K562 (cell line): ENCODE measurements around the gene MAPT. TPM values are rescaled to one million over a fixed set of nuclear protein-coding genes. Genes with fewer than 3 reads are reported as not detected.
A peak's percentile ranks its signal among the peaks of the same experiment; 100 is the strongest.

Source experiments
- BHLHE40 ChIP-seq: IDR thresholded peaks from 2 replicates; pipeline ENCODE4 v1.6.1; 2011; ENCODE audit warnings: low read length, improper control_type of control experiment
- CBFA2T3 ChIP-seq: fragments of 450-650 bp; IDR thresholded peaks from 2 replicates; pipeline ENCODE4 v1.6.1; 2017
- GTF2A2 ChIP-seq: IDR thresholded peaks from 2 replicates; pipeline ENCODE4 v1.6.1; 2016; ENCODE audit warnings: mild to moderate bottlenecking, missing genetic modification characterization, missing compliant biosample characterization
- SIN3B ChIP-seq: fragments of 450-650 bp; IDR thresholded peaks from 2 replicates; pipeline ENCODE4 v1.6.1; 2017; ENCODE audit warnings: low read depth, mild to moderate bottlenecking, moderate library complexity
- U2AF1 ChIP-seq: fragments of 200-400 bp; formaldehyde crosslinking; optimal IDR thresholded peaks from 2 replicates; pipeline ENCODE3; 2017; ENCODE audit warnings: mild to moderate bottlenecking, low read depth, low read length, moderate library complexity
- ZNF384 ChIP-seq: IDR thresholded peaks from 2 replicates; pipeline ENCODE4 v1.6.1; 2012; ENCODE audit warnings: low read depth, low read length, improper control_type of control experiment
- polyA plus RNA-seq, 8 experiments: library from polyadenylated mRNA; depleted of rRNA in 4 of 8; stranded (reverse) in 5 of 8; unstranded in 3 of 8; fragments of >200 nt; fragmentation: Nextera tagmentation in 2 of 8; fragmentation: Illumina TruSeq in 1 of 8; extraction: Ambion mirVana in 2 of 8; extraction: Trizol in 1 of 8; gene quantifications; 2 replicates each; pipeline versions ENCODE4 v1.2.1 to v1.2.3, GENCODE V29; 2011 to 2014; ENCODE audit warnings: inconsistent platforms in 1 of 8, missing spikeins in 1 of 8
- total RNA-seq, 7 experiments: library from RNA; depleted of rRNA in 6 of 7; stranded (reverse); fragments of >200 nt in 6 of 7; fragmentation: Illumina TruSeq in 2 of 7; extraction: Trizol in 2 of 7; gene quantifications; 2 replicates each; pipeline versions ENCODE4 v1.2.1 to v1.2.3, GENCODE V29; 2011 to 2021; ENCODE audit warnings: low replicate concordance in 1 of 7
- TF ChIP-seq, protein P1 (sequence below): sonication (generic); formaldehyde crosslinking; IDR thresholded peaks from 2 replicates; pipeline ENCODE4 v1.8.1; 2023; ENCODE audit warnings: mild to moderate bottlenecking, missing genetic modification reagents
- TF ChIP-seq, protein P2 (sequence below), 3 experiments: fragments of 200-800 bp in 1 of 3; fragments of 250-450 bp in 1 of 3; fragments of 450-650 bp in 1 of 3; sonication (Bioruptor Pico) in 1 of 3; sonication (Bioruptor generic) in 1 of 3; formaldehyde crosslinking in 1 of 3; IDR thresholded peaks; 2 replicates each; pipeline versions ENCODE4 v1.6.1 to v1.8.0; 2016 to 2022; ENCODE audit warnings: mild to moderate bottlenecking in 2 of 3, missing genetic modification characterization in 2 of 3, missing compliant biosample characterization in 1 of 3, moderate library complexity in 1 of 3

Gene MAPT
- total and polyA plus RNA-seq, 9 of the 15 experiments (the other 6 are each of a cell fraction or from before 2014, with no cell fraction given): 0.04 to 1.1 (median 0.36) TPM

DNA sequence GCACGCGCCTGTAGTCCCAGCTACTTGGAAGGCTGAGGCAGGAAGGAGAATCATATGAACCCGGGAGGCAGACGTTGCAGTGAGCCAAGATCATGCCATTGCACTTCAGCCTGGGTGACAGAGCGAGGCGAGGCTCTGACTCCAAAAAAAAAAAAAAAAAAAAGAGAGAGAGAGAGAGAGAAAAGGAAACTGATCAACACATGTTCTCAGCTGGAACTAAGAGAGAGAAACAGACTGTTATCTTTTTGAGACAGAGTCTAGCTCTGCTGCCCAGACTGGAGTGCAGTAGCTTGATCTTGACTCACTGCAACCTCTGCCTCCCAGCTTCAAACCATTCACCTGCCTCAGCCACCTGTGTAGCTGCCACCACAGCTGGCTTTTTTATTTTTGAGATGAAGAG, 165.1 kb downstream of the MAPT start (continued):
- TF ChIP-seq, protein P1, sequence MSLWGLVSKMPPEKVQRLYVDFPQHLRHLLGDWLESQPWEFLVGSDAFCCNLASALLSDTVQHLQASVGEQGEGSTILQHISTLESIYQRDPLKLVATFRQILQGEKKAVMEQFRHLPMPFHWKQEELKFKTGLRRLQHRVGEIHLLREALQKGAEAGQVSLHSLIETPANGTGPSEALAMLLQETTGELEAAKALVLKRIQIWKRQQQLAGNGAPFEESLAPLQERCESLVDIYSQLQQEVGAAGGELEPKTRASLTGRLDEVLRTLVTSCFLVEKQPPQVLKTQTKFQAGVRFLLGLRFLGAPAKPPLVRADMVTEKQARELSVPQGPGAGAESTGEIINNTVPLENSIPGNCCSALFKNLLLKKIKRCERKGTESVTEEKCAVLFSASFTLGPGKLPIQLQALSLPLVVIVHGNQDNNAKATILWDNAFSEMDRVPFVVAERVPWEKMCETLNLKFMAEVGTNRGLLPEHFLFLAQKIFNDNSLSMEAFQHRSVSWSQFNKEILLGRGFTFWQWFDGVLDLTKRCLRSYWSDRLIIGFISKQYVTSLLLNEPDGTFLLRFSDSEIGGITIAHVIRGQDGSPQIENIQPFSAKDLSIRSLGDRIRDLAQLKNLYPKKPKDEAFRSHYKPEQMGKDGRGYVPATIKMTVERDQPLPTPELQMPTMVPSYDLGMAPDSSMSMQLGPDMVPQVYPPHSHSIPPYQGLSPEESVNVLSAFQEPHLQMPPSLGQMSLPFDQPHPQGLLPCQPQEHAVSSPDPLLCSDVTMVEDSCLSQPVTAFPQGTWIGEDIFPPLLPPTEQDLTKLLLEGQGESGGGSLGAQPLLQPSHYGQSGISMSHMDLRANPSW: no peak
- no peak for TF ChIP-seq U2AF1
- no peak for TF ChIP-seq SIN3B
- TF ChIP-seq BHLHE40: no peak
- TF ChIP-seq CBFA2T3: peak; percentile 75
- TF ChIP-seq GTF2A2 (tag): no peak
- no peak for TF ChIP-seq ZNF384
- TF ChIP-seq, protein P2, sequence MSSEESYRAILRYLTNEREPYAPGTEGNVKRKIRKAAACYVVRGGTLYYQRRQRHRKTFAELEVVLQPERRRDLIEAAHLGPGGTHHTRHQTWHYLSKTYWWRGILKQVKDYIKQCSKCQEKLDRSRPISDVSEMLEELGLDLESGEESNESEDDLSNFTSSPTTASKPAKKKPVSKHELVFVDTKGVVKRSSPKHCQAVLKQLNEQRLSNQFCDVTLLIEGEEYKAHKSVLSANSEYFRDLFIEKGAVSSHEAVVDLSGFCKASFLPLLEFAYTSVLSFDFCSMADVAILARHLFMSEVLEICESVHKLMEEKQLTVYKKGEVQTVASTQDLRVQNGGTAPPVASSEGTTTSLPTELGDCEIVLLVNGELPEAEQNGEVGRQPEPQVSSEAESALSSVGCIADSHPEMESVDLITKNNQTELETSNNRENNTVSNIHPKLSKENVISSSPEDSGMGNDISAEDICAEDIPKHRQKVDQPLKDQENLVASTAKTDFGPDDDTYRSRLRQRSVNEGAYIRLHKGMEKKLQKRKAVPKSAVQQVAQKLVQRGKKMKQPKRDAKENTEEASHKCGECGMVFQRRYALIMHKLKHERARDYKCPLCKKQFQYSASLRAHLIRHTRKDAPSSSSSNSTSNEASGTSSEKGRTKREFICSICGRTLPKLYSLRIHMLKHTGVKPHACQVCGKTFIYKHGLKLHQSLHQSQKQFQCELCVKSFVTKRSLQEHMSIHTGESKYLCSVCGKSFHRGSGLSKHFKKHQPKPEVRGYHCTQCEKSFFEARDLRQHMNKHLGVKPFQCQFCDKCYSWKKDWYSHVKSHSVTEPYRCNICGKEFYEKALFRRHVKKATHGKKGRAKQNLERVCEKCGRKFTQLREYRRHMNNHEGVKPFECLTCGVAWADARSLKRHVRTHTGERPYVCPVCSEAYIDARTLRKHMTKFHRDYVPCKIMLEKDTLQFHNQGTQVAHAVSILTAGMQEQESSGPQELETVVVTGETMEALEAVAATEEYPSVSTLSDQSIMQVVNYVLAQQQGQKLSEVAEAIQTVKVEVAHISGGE (CRISPR knock-in tag; IDR thresholded peaks at IDR 0.05): no peak
- TF ChIP-seq, all 486 proteins: peak for 5
